ENCODE results near the gene PLEKHG1.
A peak's percentile ranks its signal among the peaks of the same experiment; 100 is the strongest.

Gene PLEKHG1

GRCh38 chr6:150588888-150589499 is 10.7 kb upstream of the PLEKHG1 start:
- DNase-seq (ENCODE audit: low read depth in 3 of 3, low spot score in 1 of 3) = no peak

- no peak for DNase-seq (ENCODE audit: low read depth in 3 of 3, low spot score in 1 of 3)
Measured at GRCh38 chr6:150589852-150590251, 9.8 kb upstream of the PLEKHG1 start.

DNA sequence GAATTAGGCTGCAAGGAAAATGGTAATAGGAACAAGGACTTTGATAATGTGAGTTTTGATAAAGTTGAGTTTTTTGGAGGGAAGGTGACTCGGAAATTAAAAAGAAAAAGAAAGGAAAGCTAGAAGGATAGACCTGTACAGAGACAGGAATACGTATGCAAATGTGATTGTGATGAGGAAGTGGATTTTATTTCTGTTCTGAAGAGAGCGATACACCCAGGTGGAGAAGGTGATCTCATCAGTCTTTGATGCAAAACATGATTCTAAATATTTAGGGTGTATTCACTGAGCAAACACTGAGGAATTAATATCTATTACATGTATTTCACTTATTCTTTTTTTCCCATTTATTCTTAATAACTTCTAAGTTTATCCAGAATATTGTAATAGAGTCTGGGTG is 9.2 kb upstream of the PLEKHG1 start:
- DNase-seq (ENCODE audit: low read depth in 3 of 3, low spot score in 1 of 3) = no peak

DNA sequence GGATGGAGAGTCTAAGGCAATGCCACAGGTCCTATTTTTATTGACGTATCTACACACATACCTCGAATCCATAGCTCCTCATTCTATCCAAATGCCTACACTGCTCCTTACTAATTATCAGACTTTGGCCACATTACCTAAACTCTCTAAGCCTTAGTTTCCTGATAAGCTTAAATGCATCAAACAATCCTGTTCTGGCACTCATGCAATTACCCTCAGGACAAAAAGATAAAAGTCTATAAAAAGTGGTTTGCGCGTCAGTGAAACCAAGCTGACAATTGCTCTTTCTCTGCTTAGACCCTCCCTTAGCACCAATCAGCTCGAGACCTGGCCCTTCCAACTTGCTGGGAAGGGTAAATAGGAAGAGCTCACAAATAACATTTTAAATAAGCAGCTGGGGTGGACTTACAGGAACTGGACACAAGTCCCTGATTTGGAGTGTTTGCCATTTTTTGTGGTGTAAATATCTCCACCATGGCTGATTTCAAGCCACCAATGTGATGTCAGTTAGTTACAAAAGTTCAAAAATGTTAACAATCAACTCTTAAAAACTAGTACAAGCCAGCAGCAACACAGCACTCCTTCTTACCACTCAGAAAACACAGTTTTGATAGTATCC is 7.2 kb upstream of the PLEKHG1 start:
- no peak for DNase-seq (ENCODE audit: low read depth in 3 of 3, low spot score in 1 of 3)

GRCh38 chr6:150593119-150593518 is 6.6 kb upstream of the PLEKHG1 start:
- DNase-seq (ENCODE audit: low read depth in 3 of 3, low spot score in 1 of 3) = no peak

GRCh38 chr6:150596439-150596838 is 3.2 kb upstream of the PLEKHG1 start:
- no peak for DNase-seq (ENCODE audit: low read depth in 3 of 3, low spot score in 1 of 3)

DNA sequence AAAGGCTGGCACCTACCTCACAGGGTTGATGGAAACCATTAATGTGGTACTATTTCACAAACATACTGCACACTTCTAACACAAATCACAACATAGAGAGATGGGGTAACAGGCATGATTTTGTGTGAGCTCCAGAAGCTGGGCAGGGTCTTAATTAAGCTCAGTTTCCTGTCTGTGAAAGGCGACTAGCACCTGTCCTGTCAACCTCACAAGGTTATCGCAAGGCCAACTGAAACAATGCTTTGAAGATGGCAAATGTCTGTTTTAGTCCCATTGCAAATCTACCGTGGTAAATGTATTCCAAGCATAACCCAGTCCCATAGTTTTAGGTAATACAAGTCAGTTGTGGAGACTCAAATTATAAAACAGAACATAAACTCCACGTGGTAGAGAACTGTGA is 1.3 kb upstream of the PLEKHG1 start:
- DNase-seq (ENCODE audit: low read depth in 3 of 3, low spot score in 1 of 3) = no peak

GRCh38 chr6:150598858-150599198 is 857 bp upstream of the PLEKHG1 start:
- no peak for DNase-seq (ENCODE audit: low read depth in 3 of 3, low spot score in 1 of 3)

DNA sequence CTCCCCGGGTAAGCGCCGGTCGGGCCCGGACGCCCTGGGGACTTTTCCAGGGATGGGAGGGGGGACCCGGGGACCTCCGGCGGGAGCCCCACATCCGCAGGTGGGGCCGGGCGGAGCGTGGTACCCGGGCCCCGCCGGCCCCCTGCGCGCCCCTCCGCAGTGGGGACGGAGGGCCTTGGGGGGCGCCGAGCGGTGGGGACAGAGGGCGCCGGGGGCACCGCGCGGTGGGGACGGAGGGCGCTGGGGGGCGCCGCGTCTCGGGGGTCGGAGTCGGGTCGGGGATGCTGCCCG is 270 bp downstream of the PLEKHG1 start:
- DNase-seq (ENCODE audit: low read depth in 3 of 3, low spot score in 1 of 3) = no peak

- peak in 1 of 3 donors; percentile 17 for DNase-seq (ENCODE audit: low read depth in 3 of 3, low spot score in 1 of 3)
Measured at GRCh38 chr6:150600301-150601017, 774 bp downstream of the PLEKHG1 start.

- no peak for DNase-seq (ENCODE audit: low read depth in 3 of 3, low spot score in 1 of 3)
Measured at GRCh38 chr6:150601439-150601838, 1.8 kb downstream of the PLEKHG1 start.

- no peak for DNase-seq (ENCODE audit: low read depth in 3 of 3, low spot score in 1 of 3)
Measured at GRCh38 chr6:150603176-150603575, 3.5 kb downstream of the PLEKHG1 start.

DNA sequence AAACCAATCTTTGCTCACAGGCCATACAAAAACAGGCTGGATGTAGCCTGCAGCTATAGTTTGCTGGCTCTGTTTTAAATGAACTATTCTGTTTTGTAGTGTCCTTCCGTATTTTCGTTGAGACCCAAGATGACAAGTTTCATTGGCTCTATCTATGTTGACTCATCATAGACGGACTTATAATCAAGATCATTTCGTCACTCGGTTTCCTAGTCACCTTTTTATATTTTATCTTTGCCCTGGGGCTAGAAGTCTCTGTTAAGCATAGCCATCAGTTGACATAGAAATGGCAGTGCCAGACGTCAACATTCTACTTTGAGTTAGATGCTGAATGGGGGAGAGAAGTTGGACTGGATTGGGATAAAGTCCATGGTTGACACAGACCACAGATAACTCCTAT is 4.8 kb downstream of the PLEKHG1 start:
- no peak for DNase-seq (ENCODE audit: low read depth in 3 of 3, low spot score in 1 of 3)

GRCh38 chr6:150605333-150605732 is 5.6 kb downstream of the PLEKHG1 start:
- DNase-seq (ENCODE audit: low read depth in 3 of 3, low spot score in 1 of 3) = no peak

- no peak for DNase-seq (ENCODE audit: low read depth in 3 of 3, low spot score in 1 of 3)
Measured at GRCh38 chr6:150606168-150606591, 6.5 kb downstream of the PLEKHG1 start.

DNA sequence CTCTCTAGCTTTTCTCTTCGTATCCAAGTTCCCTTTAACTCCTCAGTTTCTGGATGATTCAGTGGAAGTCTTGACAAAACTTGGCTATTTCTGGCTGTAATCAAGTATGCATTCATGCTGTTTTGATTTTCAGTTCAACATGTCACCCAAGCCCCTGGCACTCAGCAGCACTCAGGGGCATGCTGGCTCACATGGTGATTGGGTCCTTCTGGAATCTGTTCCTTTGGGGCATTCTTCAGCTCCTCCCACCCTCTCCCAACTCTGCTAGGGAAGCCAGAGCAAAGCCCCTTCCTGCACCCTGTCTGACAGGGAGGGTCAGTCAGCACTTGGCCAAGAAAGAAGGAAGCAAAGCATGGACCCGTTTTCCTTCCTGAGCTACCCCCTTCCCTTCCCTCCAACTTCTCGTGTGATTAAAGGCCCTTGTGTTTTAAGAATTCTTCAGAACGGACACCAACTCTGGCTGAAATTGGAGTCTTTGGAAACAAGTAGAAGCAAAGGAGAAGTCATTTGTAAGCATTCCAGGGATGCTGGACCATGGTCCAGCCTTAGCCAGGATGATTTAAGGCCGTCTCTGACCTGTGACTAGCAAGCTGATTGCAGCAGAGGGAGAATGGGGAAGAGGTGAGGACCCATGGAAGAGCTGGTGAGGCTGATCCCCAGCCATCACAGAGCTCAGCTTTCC is 7.1 kb downstream of the PLEKHG1 start:
- DNase-seq (ENCODE audit: low read depth in 3 of 3, low spot score in 1 of 3) = no peak

DNA sequence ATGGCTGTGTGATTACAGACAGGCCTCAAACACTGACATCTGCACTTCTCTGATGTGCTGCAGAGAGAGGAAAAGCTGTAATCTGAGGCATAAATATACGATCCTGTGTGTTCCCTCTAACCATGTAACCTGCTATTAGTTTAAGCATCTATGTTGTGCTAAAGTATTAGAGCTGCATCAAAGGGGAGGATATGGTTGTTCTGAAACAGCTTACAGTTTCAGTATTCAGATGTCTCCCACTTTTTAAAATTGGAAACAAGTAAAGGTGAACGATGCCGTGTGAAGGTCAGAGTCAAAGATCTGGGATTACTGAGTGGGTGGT is 7.6 kb downstream of the PLEKHG1 start:
- DNase-seq (ENCODE audit: low read depth in 3 of 3, low spot score in 1 of 3) = no peak

- DNase-seq (ENCODE audit: low read depth in 3 of 3, low spot score in 1 of 3) = no peak
Measured at GRCh38 chr6:150610584-150610983, 10.9 kb downstream of the PLEKHG1 start.

- DNase-seq (ENCODE audit: low read depth in 3 of 3, low spot score in 1 of 3) = no peak
Measured at GRCh38 chr6:150613269-150613668, 13.6 kb downstream of the PLEKHG1 start.

GRCh38 chr6:150615967-150616366 is 16.3 kb downstream of the PLEKHG1 start:
- DNase-seq (ENCODE audit: low read depth in 3 of 3, low spot score in 1 of 3) = no peak

DNA sequence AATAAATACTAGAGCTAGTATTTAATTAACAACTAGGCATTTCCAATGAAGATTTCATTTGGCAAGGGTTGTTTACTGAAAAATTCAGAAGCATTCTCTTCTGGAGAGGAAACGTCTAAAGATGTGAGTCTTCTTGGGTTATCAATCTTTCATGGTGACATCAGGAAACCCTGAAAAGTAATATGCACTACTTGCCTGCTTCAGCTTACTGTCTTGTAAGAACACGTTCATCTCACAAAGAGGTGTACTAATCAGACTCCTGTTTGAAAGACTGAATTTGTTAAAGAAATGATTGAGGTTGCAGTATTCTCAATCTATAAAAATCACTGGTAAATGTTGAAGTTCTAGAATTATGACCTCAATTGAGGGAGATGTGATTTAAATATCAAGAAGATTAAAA is 16.9 kb downstream of the PLEKHG1 start:
- no peak for DNase-seq (ENCODE audit: low read depth in 3 of 3, low spot score in 1 of 3)

- DNase-seq (ENCODE audit: low read depth in 3 of 3, low spot score in 1 of 3) = no peak
Measured at GRCh38 chr6:150617062-150617461, 17.4 kb downstream of the PLEKHG1 start.

All from stimulated activated CD4-positive, alpha-beta T cell treated with anti-CD3 and anti-CD28 coated beads, TNF-alpha, amount 100 ng/mL, for 1 hour (primary cell).